DMS53 (cell line): ENCODE results near the gene SRRM4.
"Not testable (repeated sequence)": the region's sequence is repeated elsewhere in the genome, so short reads cannot be mapped to it uniquely, and the experiment has no call there.

ENCODE experiments used
- DNase-seq: peaks from one replicate; lab custom pipeline; 2025; lab: John Stamatoyannopoulos, UW

The SRRM4 gene

GRCh38 chr12:119071176-119071575 is 89.8 kb downstream of the SRRM4 start:
- no peak for DNase-seq

- DNase-seq, result no peak
Observed at GRCh38 chr12:119071638-119072231, 90.4 kb downstream of the SRRM4 start.

DNA sequence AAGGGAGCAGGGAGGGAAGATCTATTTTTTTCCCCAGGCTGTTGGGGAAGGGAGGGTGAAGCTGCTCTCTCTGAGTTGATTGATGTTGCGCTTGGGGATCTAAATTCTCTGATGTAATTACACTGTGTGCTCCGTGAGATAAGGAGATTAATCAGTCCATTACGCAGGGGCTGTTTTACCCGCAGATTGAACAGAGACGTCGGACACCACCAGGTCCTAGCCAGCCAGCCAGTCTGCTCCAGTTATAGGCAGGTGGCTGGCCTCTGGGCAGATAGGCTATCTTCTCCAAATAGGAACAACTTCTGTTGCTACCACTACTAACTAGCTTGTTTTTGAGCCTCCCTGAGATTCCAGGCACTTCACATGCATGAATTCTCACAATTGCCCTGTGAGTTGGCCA is 91.1 kb downstream of the SRRM4 start:
- DNase-seq, result no peak

GRCh38 chr12:119075222-119075787 is 94.0 kb downstream of the SRRM4 start:
- no peak for DNase-seq

- DNase-seq, result no peak
Observed at GRCh38 chr12:119075918-119076317, 94.6 kb downstream of the SRRM4 start.

GRCh38 chr12:119079530-119079929 is 98.2 kb downstream of the SRRM4 start:
- DNase-seq, result no peak

GRCh38 chr12:119082016-119082415 is 100.7 kb downstream of the SRRM4 start:
- DNase-seq, result no peak

DNA sequence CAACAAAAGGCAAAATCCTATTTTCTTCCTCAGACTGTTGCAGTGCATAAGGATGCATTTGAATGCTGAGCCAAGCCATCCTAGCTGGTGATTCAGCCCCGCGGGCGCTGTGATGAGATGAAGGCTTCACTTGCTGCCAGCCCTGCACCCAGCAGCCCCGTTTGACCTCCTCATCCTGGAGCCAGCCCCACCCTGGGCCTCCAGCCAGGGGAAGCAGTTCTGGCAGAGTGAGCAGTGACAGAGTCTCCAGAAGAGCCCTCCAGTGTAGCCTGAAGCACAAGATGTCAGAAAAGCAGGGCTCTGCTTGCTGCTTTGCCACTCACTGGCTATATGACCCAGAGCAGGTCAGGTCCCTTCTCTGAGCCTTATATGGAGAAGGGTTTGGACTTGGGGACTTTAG is 101.2 kb downstream of the SRRM4 start:
- no peak for DNase-seq

DNA sequence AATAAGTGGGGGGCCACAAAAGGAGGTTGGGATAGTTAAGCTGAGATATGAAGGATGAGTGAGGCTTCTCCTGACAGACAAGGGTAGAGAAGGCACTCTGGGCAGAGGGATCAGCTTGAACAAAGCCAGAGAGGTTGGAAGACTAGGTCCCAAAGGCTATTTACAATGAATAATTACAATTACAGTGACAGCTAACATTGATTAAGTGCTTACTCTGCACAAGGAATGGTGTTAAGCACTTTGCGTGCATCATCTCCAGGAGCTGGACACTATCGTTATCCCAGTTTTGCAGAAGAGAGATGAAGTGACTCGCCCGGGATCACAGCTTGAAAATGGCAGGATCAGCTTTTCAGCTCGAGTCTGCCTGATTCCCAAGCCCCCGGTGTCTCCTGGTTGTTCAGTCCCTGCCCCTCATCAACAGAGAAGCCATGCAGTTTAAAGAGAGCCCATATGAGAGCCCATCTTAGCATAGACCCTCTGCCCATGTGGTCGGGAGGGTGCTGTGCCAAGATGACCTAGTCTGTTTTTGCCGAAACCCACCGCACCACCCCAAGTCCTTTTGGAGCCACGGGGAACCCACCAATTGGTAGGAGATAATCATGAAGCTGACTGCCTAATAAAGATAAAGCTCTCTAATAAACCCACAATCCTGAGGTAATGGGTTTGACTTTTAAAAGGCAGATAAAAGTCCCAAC is 107.5 kb downstream of the SRRM4 start:
- DNase-seq, result no peak

DNA sequence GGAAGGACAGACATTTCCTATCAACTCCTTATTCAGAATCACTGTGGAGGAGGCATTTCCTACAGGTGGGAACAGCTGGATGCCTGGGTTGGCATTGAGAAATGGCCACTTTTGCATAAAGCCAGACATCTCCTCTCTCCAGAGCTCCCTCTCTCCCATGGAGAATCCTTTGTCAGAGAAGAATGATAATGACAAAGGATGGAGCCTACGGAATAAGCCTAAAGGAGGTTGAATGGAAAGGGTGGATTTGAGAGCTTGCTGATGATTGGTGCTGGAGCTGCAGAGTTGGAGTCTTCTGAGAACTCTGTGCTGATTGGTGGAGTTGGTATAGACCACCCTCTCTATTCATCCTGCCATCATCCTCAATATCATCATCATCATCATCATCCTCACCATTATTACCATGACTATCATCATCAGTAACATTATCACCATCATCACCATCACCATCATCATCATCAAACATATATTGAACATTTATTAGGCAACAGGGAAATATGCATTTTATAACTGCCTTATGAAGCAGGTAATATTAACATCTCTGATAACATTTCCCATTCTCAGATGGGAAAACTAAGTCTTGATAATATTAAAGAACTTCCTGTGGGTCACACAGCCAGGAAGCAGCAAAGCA is 108.2 kb downstream of the SRRM4 start:
- no peak for DNase-seq

- no peak for DNase-seq
Observed at GRCh38 chr12:119090276-119090675, 108.9 kb downstream of the SRRM4 start.

- DNase-seq, result no peak
Observed at GRCh38 chr12:119090865-119091264, 109.5 kb downstream of the SRRM4 start.

- DNase-seq, result peak; percentile 17
Observed at GRCh38 chr12:119096429-119097202, 115.3 kb downstream of the SRRM4 start.

GRCh38 chr12:119100933-119101332 is 119.6 kb downstream of the SRRM4 start:
- DNase-seq, result no peak

DNA sequence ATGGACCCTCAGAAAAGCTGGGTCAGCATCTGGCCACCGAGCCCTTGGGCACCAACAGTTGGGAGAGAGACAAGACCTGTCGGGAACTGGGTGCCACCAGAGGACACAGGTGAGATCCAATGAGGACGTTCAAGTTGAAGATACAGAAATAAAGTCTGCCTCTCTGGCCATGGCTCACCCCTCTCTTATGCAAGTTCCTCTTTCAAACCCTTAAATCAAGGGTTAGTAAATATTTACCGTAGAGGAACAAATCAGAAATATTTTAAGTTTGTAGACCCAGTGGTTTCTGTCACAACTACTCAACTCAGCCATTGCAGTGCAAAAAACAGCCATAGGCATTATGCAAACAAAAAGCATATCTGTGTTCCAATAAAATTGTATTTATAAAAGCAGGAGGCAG is 120.9 kb downstream of the SRRM4 start:
- DNase-seq, result no peak

- DNase-seq, result no peak
Observed at GRCh38 chr12:119102714-119103113, 121.4 kb downstream of the SRRM4 start.

DNA sequence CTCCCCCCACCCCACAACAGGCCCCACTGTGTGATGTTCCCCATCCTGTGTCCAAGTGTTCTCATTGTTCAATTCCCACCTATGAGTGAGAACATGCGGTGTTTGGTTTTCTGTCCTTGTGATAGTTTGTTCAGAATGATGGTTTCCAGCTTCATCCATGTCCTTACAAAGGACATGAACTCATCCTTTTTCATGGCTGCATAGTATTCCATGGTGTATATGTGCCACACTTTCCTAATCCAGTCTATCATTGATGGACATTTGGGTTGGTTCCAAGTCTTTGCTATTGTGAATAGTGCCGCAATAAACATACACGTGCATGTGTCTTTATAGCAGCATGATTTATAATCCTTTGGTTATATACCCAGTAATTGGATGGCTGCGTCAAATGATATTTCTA is 123.6 kb downstream of the SRRM4 start:
- DNase-seq, result not testable (repeated sequence)

GRCh38 chr12:119113496-119113986 is 132.2 kb downstream of the SRRM4 start:
- DNase-seq, result no peak

GRCh38 chr12:119114294-119114693 is 133.0 kb downstream of the SRRM4 start:
- DNase-seq, result no peak

GRCh38 chr12:119115296-119115905 is 134.1 kb downstream of the SRRM4 start:
- peak; percentile 76 for DNase-seq

DNA sequence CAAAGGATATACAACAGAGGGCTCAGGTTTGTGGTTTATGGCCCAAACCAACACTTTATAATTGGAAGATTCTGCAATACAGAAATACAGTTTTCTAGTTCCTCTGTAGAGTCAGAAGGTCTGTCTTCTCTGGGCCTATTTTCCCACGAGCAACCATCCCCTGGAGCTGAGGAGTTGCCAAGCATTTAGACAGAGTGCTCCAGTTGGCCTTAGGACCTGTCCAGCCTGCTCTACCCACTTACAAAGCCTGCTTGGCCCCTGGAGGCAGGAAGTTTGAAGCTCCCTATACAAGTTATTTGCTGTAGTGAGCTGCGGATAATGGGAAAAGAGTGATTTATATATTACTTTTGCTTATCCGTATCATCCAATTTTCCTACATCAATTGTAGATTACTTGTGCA is 136.6 kb downstream of the SRRM4 start:
- no peak for DNase-seq

- DNase-seq, result no peak
Observed at GRCh38 chr12:119118625-119119024, 137.3 kb downstream of the SRRM4 start.
